ENCODE measurements around the gene MLEC. TPM values are rescaled to one million over a fixed set of nuclear protein-coding genes. Genes with fewer than 3 reads are reported as not detected.

Gene MLEC
- total RNA-seq, 1 donor from 2014 or later: 149 TPM

DNA sequence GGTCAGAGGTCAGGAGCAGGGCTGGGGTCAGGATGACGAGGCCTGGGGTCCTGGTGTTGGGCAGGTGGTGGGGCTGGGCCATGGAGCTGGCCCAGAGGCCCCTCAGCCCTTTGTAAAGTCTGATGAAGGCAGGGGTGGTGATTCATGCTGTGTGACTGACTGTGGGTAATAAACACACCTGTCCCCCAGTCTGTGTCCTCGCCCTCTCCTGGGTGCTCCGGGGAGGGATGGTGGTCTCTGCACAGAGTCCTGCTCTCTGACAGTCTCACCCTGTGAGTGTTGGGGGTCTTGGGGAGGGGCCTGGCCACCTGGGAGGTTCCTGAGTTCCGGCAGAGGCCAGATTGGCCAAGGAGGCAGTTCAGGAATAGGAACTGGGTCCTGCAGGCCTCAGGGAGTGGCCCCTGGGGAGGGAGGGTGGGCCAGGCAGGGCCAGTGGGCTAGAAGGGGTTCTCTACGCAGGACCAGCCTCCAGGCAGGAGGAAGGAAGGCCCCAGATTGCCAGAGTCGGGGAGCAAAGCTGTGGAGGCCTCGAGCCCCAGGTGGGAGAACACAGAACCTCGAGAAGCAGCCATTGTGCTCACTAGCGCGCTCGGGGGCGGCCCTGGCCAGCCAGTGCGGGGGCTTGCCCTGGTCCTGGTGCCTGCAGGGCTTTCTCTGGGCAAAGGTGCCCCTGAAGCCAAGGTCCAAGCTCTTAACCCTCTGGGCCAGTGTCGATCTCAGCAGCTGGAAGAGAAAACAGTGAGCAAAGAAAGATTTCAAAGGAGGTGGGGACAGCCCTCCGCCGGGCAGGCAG, 53.1 kb downstream of the MLEC start:
- Mint-ChIP-seq H3K27me3 (no peaks in the 10 kb centered on the region), H3K4me1 (no peaks in the 10 kb centered on the region), H3K27ac (no peak overlapping the region), H3K4me3 (no peak overlapping the region), H3K36me3 (ENCODE audit: low read depth) (peaks cover 1% of the 10 kb centered on the region), H3K9me3 (no peaks in the 10 kb centered on the region)
- DNase-seq: no peak
- intact Hi-C loops (cut with micrococcal nuclease): no loop called here

- Mint-ChIP-seq H3K27ac (no peak overlapping the region), H3K4me3 (no peak overlapping the region), H3K27me3 (no peaks in the 10 kb centered on the region), H3K4me1 (no peaks in the 10 kb centered on the region), H3K9me3 (no peaks in the 10 kb centered on the region), H3K36me3 (ENCODE audit: low read depth) (peaks cover 1% of the 10 kb centered on the region)
- intact Hi-C loops (cut with micrococcal nuclease): no loop called here
- DNase-seq: no peak
Observed at GRCh38 chr12:120740871-120741270, 53.9 kb downstream of the MLEC start.

DNA sequence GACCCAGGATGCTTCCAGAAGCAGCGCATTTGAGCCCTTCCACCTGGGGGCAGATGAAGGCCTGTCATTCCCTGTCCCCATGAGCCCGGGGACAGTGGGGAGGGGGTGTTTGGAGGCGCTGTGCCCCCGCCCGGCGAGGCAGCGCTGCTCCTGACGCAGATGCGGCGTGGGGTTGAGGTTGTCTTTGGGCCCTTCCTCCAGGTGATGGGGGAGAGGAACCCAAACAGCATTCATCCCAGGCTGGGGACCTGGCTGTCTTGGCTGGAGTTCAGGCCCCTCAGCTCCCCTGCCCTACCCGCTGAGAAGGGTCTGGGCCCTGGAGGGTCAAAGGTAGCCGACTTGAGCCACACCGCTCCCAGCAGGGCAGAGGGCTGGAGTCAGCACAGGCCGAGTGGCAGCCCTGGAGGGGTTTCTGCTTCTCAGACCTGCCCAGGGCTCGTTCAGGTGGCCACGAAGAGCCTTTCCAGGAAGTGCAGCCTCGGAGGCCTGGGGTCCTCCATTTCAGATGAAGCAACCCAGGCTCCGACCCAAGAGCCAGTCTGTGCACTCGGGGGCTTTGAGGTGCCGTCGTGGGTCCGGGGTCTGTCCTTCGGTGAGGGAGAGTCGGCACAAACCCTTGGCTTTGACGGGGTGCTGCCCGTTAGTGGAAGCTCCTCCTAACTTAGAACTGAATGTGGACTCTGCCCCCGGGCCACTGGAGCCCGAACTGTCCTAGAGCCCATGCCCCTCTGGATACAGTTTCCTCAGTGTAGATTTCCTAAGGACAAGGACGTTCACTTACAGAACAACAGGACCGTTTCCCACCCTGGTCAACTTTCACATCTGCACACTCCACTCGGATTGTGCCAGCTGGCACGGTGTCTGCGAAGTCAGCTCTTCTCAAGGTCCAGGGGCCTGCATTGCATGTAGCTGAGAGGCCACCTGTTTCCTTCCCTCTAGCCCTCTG, 54.8 kb downstream of the MLEC start:
- DNase-seq: no peak
- H3K9me3 Mint-ChIP-seq: no peaks in the 10 kb centered on the region
- no peak overlapping the region for H3K27ac Mint-ChIP-seq
- intact Hi-C loops (cut with micrococcal nuclease): no loop called here
- peaks cover 1% of the 10 kb centered on the region for H3K36me3 Mint-ChIP-seq (ENCODE audit: low read depth)
- peaks cover 2% of the 10 kb centered on the region for H3K4me1 Mint-ChIP-seq
- no peaks in the 10 kb centered on the region for H3K27me3 Mint-ChIP-seq
- no peak overlapping the region for H3K4me3 Mint-ChIP-seq

GRCh38 chr12:120744922-120745493, 58.1 kb downstream of the MLEC start:
- no peak for DNase-seq
- no peaks in the 10 kb centered on the region for H3K27me3 Mint-ChIP-seq
- no peak overlapping the region for H3K4me3 Mint-ChIP-seq
- H3K9me3 Mint-ChIP-seq: no peaks in the 10 kb centered on the region
- peaks cover 2% of the 10 kb centered on the region for H3K4me1 Mint-ChIP-seq
- intact Hi-C loops (cut with micrococcal nuclease): no loop called here
- H3K27ac Mint-ChIP-seq: no peak overlapping the region
- H3K36me3 Mint-ChIP-seq (ENCODE audit: low read depth): peaks cover 1% of the 10 kb centered on the region

GRCh38 chr12:120748242-120748641, 61.3 kb downstream of the MLEC start:
- Mint-ChIP-seq H3K4me3 (no peak overlapping the region), H3K36me3 (ENCODE audit: low read depth) (no peaks in the 10 kb centered on the region), H3K4me1 (peaks cover 2% of the 10 kb centered on the region), H3K27ac (no peak overlapping the region), H3K27me3 (peaks cover 3% of the 10 kb centered on the region), H3K9me3 (no peaks in the 10 kb centered on the region)
- no peak for DNase-seq
- intact Hi-C loops (cut with micrococcal nuclease): no loop called here

GRCh38 chr12:120749256-120749655, 62.3 kb downstream of the MLEC start:
- H3K4me1 Mint-ChIP-seq: peaks cover 5% of the 10 kb centered on the region
- H3K36me3 Mint-ChIP-seq (ENCODE audit: low read depth): no peaks in the 10 kb centered on the region
- peaks cover 3% of the 10 kb centered on the region for H3K27me3 Mint-ChIP-seq
- DNase-seq: no peak
- no peak overlapping the region for H3K27ac Mint-ChIP-seq
- no peak overlapping the region for H3K4me3 Mint-ChIP-seq
- intact Hi-C loops (cut with micrococcal nuclease): no loop called here
- H3K9me3 Mint-ChIP-seq: peaks cover 4% of the 10 kb centered on the region

GRCh38 chr12:120750806-120751205, 63.9 kb downstream of the MLEC start:
- no peak for DNase-seq
- Mint-ChIP-seq H3K4me1 (peaks cover 5% of the 10 kb centered on the region), H3K36me3 (ENCODE audit: low read depth) (peaks cover 4% of the 10 kb centered on the region), H3K27ac (no peak overlapping the region), H3K4me3 (no peak overlapping the region), H3K27me3 (peaks cover 8% of the 10 kb centered on the region), H3K9me3 (peaks cover 14% of the 10 kb centered on the region)
- intact Hi-C loops (cut with micrococcal nuclease): loop anchor here (1.0 kb wide), 1 partner anchor 220 kb away; no protein-coding TSS in a partner anchor

DNA sequence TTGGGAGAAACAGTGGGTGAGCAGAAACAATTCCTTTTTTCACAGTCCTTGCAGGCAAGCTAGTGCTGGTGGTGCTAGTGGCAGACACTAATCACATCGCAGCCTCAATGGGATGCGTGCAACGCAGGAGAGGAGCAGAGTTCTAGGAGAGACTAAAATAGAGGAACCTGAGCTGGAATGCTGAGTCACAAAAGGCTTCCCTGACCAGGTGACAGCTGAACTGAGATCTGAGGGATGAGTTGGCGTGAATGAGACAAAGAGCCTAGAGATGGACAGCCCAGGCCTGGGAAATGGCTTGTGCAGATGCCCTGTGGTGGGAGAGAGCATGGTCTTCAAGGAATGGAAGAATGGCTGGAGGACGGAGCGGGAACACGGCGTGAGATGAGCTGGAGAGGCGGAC, 64.4 kb downstream of the MLEC start:
- peaks cover 14% of the 10 kb centered on the region for H3K9me3 Mint-ChIP-seq
- H3K36me3 Mint-ChIP-seq (ENCODE audit: low read depth): peaks cover 4% of the 10 kb centered on the region
- H3K4me1 Mint-ChIP-seq: peaks cover 4% of the 10 kb centered on the region
- no peak overlapping the region for H3K27ac Mint-ChIP-seq
- peaks cover 8% of the 10 kb centered on the region for H3K27me3 Mint-ChIP-seq
- intact Hi-C loops (cut with micrococcal nuclease): no loop called here
- DNase-seq: no peak
- H3K4me3 Mint-ChIP-seq: no peak overlapping the region

Other genes with a start within 250 kb of the MLEC start
- gene COX6A1, start 249.0 kb upstream of the MLEC start, total RNA-seq: 362 and 363 TPM in 2 replicates
- gene TRIAP1, start 240.8 kb upstream of the MLEC start, total RNA-seq: 54.6 and 57.5 TPM in 2 replicates
- gene GATC, start 240.7 kb upstream of the MLEC start, total RNA-seq: 34.1 and 41.0 TPM in 2 replicates
- 249 and 255 TPM in 2 replicates for gene SRSF9, start 217.4 kb upstream of the MLEC start, total RNA-seq
- 330 and 351 TPM in 2 replicates for gene DYNLL1, start 191.0 kb upstream of the MLEC start, total RNA-seq
- gene COQ5, start 158.0 kb upstream of the MLEC start, total RNA-seq: 28.0 and 28.3 TPM in 2 replicates
- gene RNF10, start 152.8 kb upstream of the MLEC start, total RNA-seq: 153 and 160 TPM in 2 replicates
- gene POP5, start 105.7 kb upstream of the MLEC start, total RNA-seq: 74.0 and 76.0 TPM in 2 replicates
- 0.16 and 0.17 TPM in 2 replicates for gene CABP1, start 46.5 kb upstream of the MLEC start, total RNA-seq
- 25.5 and 26.2 TPM in 2 replicates for gene UNC119B, start 23.3 kb downstream of the MLEC start, total RNA-seq
- gene ACADS, start 38.7 kb downstream of the MLEC start, total RNA-seq: 11.7 and 12.8 TPM in 2 replicates
- gene SPPL3, start 217.2 kb downstream of the MLEC start, total RNA-seq: 28.2 and 33.6 TPM in 2 replicates

Measured in activated CD4-positive, alpha-beta T cell treated with anti-CD3 and anti-CD28 coated beads, Interleukin-2, amount 10 ng/mL, durations not matched to agents 24 days and 14 days (primary cell).